ENCODE results near the gene DPP10. TPM values are rescaled to one million over a fixed set of nuclear protein-coding genes. Genes with fewer than 3 reads are reported as not detected.

Gene DPP10
- total RNA-seq, 1 donor from 2014 or later: 2.4 TPM

DNA sequence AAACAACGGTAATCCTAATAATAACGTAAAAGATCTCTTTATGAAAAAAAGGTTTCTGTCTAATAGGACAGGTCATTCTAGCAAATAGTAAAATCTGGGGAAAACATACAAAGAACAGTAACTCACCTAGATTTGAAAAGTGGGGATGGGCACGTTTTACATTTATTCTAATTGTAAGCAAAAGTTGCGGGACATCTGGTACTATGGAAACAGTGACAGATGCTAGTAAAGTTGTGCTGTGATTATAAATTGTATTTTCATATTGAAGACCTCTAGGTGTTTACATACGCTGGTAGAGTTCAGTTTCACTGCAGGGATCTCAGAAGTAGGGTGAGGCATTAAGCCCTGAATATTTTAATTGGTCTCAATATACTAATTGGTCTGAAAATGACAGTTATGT, 422.5 kb downstream of the DPP10 start:
- Histone ChIP-seq H3K4me3 (ENCODE audit: low read depth, low read length) (no peak overlapping the region), H3K27me3 (ENCODE audit: control insufficient read depth, insufficient read depth, low read length) (no peaks in the 10 kb centered on the region), H3K36me3 (ENCODE audit: control insufficient read depth, insufficient read depth, low read length) (no peaks in the 10 kb centered on the region)
- DNase-seq (ENCODE audit: low read depth): no peak
- TF ChIP-seq, protein P1, sequence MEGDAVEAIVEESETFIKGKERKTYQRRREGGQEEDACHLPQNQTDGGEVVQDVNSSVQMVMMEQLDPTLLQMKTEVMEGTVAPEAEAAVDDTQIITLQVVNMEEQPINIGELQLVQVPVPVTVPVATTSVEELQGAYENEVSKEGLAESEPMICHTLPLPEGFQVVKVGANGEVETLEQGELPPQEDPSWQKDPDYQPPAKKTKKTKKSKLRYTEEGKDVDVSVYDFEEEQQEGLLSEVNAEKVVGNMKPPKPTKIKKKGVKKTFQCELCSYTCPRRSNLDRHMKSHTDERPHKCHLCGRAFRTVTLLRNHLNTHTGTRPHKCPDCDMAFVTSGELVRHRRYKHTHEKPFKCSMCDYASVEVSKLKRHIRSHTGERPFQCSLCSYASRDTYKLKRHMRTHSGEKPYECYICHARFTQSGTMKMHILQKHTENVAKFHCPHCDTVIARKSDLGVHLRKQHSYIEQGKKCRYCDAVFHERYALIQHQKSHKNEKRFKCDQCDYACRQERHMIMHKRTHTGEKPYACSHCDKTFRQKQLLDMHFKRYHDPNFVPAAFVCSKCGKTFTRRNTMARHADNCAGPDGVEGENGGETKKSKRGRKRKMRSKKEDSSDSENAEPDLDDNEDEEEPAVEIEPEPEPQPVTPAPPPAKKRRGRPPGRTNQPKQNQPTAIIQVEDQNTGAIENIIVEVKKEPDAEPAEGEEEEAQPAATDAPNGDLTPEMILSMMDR (IDR thresholded peaks at IDR 0.05; ENCODE audit: insufficient read depth, low read length, poor library complexity, severe bottlenecking): no peak

DNA sequence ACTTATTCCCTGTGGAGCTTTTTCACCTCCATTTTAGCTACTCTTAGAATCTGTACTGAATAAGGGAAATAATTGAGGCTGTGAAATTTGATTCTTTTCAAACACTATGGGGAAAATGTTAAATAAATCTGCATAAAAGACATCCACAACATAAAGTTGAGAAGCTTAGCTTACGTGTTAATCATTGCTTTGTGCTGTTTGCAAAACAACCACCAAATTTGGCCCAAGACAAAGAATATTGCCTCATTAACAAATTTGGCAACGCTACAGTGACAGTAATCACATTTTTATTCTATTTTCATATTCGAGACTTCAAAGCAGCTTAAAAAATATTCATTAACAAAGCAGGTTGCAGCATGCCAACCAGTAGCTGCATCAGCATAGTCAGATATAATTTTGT, 437.6 kb downstream of the DPP10 start:
- no peak overlapping the region for H3K4me3 ChIP-seq (ENCODE audit: low read depth, low read length)
- TF ChIP-seq, protein P1 (IDR thresholded peaks at IDR 0.05; ENCODE audit: insufficient read depth, low read length, poor library complexity, severe bottlenecking): no peak
- H3K27me3 ChIP-seq (ENCODE audit: control insufficient read depth, insufficient read depth, low read length): no peaks in the 10 kb centered on the region
- DNase-seq (ENCODE audit: low read depth): no peak
- H3K36me3 ChIP-seq (ENCODE audit: control insufficient read depth, insufficient read depth, low read length): no peaks in the 10 kb centered on the region

DNA sequence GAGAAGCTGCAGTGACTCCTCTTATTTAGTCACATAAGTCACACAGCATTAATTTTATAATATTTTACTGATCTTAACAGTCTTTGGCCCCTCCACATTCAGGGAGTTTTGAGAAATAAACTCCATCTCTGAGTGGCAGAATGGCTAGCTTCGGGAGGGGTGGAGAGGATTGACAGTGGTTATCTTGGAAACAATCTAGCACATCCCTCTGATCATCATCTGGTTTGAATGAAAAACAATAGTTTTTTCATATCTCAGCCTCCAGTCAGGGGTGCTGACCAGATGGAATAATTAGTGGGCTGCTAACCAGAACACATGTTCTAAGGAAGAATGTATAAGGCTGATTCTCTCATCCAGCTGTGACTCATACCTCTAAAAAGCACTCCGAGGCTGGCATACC, 477.5 kb downstream of the DPP10 start:
- no peaks in the 10 kb centered on the region for H3K27me3 ChIP-seq (ENCODE audit: control insufficient read depth, insufficient read depth, low read length)

GRCh38 chr2:114922076-114922475, 479.6 kb downstream of the DPP10 start:
- TF ChIP-seq, protein P1 (IDR thresholded peaks at IDR 0.05; ENCODE audit: insufficient read depth, low read length, poor library complexity, severe bottlenecking): no peak
- H3K4me3 ChIP-seq (ENCODE audit: low read depth, low read length): no peak overlapping the region
- no peaks in the 10 kb centered on the region for H3K27me3 ChIP-seq (ENCODE audit: control insufficient read depth, insufficient read depth, low read length)
- H3K36me3 ChIP-seq (ENCODE audit: control insufficient read depth, insufficient read depth, low read length): no peaks in the 10 kb centered on the region
- DNase-seq (ENCODE audit: low read depth): no peak

More for the DNA sequence above, 477.5 kb downstream of the DPP10 start:
- TF ChIP-seq, protein P1 (IDR thresholded peaks at IDR 0.05; ENCODE audit: insufficient read depth, low read length, poor library complexity, severe bottlenecking): no peak
- Histone ChIP-seq H3K4me3 (ENCODE audit: low read depth, low read length) (no peak overlapping the region), H3K36me3 (ENCODE audit: control insufficient read depth, insufficient read depth, low read length) (no peaks in the 10 kb centered on the region)
- no peak for DNase-seq (ENCODE audit: low read depth)

- H3K36me3 ChIP-seq (ENCODE audit: control insufficient read depth, insufficient read depth, low read length): no peaks in the 10 kb centered on the region
- H3K27me3 ChIP-seq (ENCODE audit: control insufficient read depth, insufficient read depth, low read length): no peaks in the 10 kb centered on the region
- no peak overlapping the region for H3K4me3 ChIP-seq (ENCODE audit: low read depth, low read length)
- no peak for DNase-seq (ENCODE audit: low read depth)
- TF ChIP-seq, protein P1 (IDR thresholded peaks at IDR 0.05; ENCODE audit: insufficient read depth, low read length, poor library complexity, severe bottlenecking): no peak
Measured at GRCh38 chr2:114925296-114926255, 483.1 kb downstream of the DPP10 start.
